Calu3 (cell line): ENCODE results near the gene KIF26B. TPM values are rescaled to one million over a fixed set of nuclear protein-coding genes. Genes with fewer than 3 reads are reported as not detected.

Experiments used
- BruUV-seq: library from RNA; stranded (reverse); fragments of 400-500 nt; replicated peaks from 2 replicates; lab custom pipeline; 2021; lab: Mats Ljungman, UMichigan
- CTCF ChIA-PET: fragments of 300-600 bp; sonication (Branson Sonifier 250); formaldehyde crosslinking; loops from one replicate; lab custom pipeline; 2022; ENCODE audit warnings: antibody characterized with exemption; lab: Charles Lee
- DNase-seq: peaks from one replicate; pipeline ENCODE4 v3.0.0; 2022
- H3K27ac Mint-ChIP-seq: one replicate; pipeline ENCODE4 v1.8.0; 2022; ENCODE audit warnings: mixed read lengths; ENCODE audit not compliant: unreplicated experiment
- H3K27me3 Mint-ChIP-seq: one replicate; pipeline ENCODE4 v1.8.0; 2022; ENCODE audit warnings: mixed read lengths; ENCODE audit not compliant: unreplicated experiment
- H3K36me3 Mint-ChIP-seq: one replicate; pipeline ENCODE4 v1.8.0; 2022; ENCODE audit warnings: mild to moderate bottlenecking, moderate library complexity, mixed read lengths; ENCODE audit not compliant: insufficient read depth, unreplicated experiment
- H3K4me1 Mint-ChIP-seq: one replicate; pipeline ENCODE4 v1.8.0; 2022; ENCODE audit warnings: mild to moderate bottlenecking, low read depth, mixed read lengths; ENCODE audit not compliant: unreplicated experiment
- H3K4me3 Mint-ChIP-seq: one replicate; pipeline ENCODE4 v1.8.0; 2022; ENCODE audit warnings: mild to moderate bottlenecking, low read depth, moderate library complexity, mixed read lengths; ENCODE audit not compliant: unreplicated experiment
- H3K9me3 Mint-ChIP-seq: one replicate; pipeline ENCODE4 v1.8.0; 2022; ENCODE audit warnings: low read depth, mixed read lengths; ENCODE audit not compliant: unreplicated experiment
- CTCF ChIP-seq: fragments of 200-600 bp; IDR thresholded peaks from one replicate; pipeline ENCODE4 v1.8.0; 2022; ENCODE audit warnings: antibody characterized with exemption; ENCODE audit not compliant: unreplicated experiment
- intact Hi-C: fragments of 100-400 bp; cut with micrococcal nuclease; formaldehyde crosslinking; loops from one replicate; pipeline ENCODE4 v1.10.0; 2022; ENCODE audit not compliant: unreplicated experiment
- total RNA-seq: library from RNA; stranded (reverse); gene quantifications from 2 replicates; pipeline ENCODE4 v1.2.3, GENCODE V29; 2022

Gene KIF26B
- total RNA-seq, 1 experiment from 2014 or later, result 1.1 TPM

DNA sequence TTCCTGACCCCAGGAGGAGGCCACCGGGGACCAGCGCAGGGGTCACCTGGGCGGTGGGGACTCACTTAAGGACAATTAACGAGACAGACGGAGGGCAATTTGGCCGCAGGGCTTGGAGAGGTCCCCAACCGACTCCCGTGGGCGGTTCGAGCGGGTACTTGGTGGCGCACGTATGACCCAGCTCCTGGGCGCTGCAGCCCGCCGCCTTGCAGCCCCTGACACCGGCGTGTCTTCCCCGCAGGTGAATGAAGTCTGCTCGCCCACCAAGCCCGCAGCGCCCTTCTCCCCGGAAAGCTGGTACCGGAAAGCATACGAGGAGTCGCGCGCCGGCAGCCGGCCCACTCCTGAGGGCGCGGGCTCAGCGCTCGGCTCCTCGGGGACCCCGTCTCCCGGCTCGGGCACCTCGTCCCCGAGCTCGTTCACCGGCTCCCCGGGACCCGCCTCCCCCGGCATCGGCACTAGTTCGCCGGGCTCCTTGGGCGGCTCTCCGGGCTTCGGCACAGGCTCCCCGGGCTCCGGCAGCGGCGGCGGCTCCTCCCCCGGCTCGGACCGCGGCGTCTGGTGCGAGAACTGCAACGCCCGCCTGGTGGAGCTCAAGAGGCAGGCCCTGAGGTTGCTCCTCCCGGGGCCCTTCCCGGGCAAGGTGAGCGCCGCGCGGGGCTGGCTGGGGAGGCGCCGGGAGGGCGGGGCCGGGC lies 1.4 kb downstream of the KIF26B start:
- Mint-ChIP-seq H3K4me3 (peak overlapping the region; percentile 73), H3K36me3 (peaks cover 40% of the 10 kb centered on the region), H3K27me3 (peaks cover 76% of the 10 kb centered on the region), H3K4me1 (no peaks in the 10 kb centered on the region), H3K27ac (no peak overlapping the region), H3K9me3 (peaks cover 4% of the 10 kb centered on the region)
- CTCF ChIA-PET, result interaction anchor here (0.9 to 2.1 kb wide), 9 partner anchors 17 to 1124 kb away, joined by 3 to 32 read pairs (median 4); no protein-coding TSS in a partner anchor
- no TSS peak for BruUV-seq
- peak; percentile 96 for DNase-seq
- peak; percentile 90 for TF ChIP-seq CTCF
- intact Hi-C loops, result loop anchor here (1.0 to 10.0 kb wide), 3 partner anchors 329 to 1294 kb away; no protein-coding TSS in a partner anchor

GRCh38 chr1:245156736-245157505 lies 2.1 kb downstream of the KIF26B start:
- no TSS peak for BruUV-seq

GRCh38 chr1:245158913-245159312 lies 4.1 kb downstream of the KIF26B start:
- DNase-seq, result no peak
- Mint-ChIP-seq H3K27ac (no peak overlapping the region), H3K36me3 (peaks cover 29% of the 10 kb centered on the region), H3K4me3 (no peak overlapping the region), H3K9me3 (peaks cover 4% of the 10 kb centered on the region), H3K27me3 (peaks cover 50% of the 10 kb centered on the region), H3K4me1 (no peaks in the 10 kb centered on the region)
- intact Hi-C loops, result loop anchor here (10.0 kb wide), 2 partner anchors 326 to 696 kb away; no protein-coding TSS in a partner anchor
- no peak for TF ChIP-seq CTCF
- CTCF ChIA-PET, result no interaction called here
- no TSS peak for BruUV-seq

More at GRCh38 chr1:245156736-245157505, 2.1 kb downstream of the KIF26B start:
- Mint-ChIP-seq H3K27ac (no peak overlapping the region), H3K4me3 (peak overlapping the region; percentile 73), H3K9me3 (peaks cover 4% of the 10 kb centered on the region), H3K36me3 (peaks cover 40% of the 10 kb centered on the region), H3K27me3 (peaks cover 69% of the 10 kb centered on the region), H3K4me1 (no peaks in the 10 kb centered on the region)
- intact Hi-C loops, result loop anchor here (1.0 to 10.0 kb wide), 3 partner anchors 328 to 1293 kb away; no protein-coding TSS in a partner anchor
- CTCF ChIA-PET, result interaction anchor here (0.6 to 2.1 kb wide), 13 partner anchors 17 to 1429 kb away, joined by 3 to 32 read pairs (median 4); no protein-coding TSS in a partner anchor
- TF ChIP-seq CTCF, result no peak
- peak; percentile 28 for DNase-seq

- H3K4me3 Mint-ChIP-seq, result no peak overlapping the region
- H3K36me3 Mint-ChIP-seq, result peaks cover 21% of the 10 kb centered on the region
- no peak for TF ChIP-seq CTCF
- no peaks in the 10 kb centered on the region for H3K4me1 Mint-ChIP-seq
- H3K27ac Mint-ChIP-seq, result no peak overlapping the region
- no TSS peak for BruUV-seq
- H3K27me3 Mint-ChIP-seq, result peaks cover 52% of the 10 kb centered on the region
- H3K9me3 Mint-ChIP-seq, result peaks cover 8% of the 10 kb centered on the region
- DNase-seq, result no peak
- CTCF ChIA-PET, result no interaction called here
- intact Hi-C loops, result no loop called here
These were observed 5.5 kb downstream of the KIF26B start for GRCh38 chr1:245160288-245160687.
